ENCODE results near the gene HS3ST4. TPM values are rescaled to one million over a fixed set of nuclear protein-coding genes. Genes with fewer than 3 reads are reported as not detected.

Gene HS3ST4
- polyA plus RNA-seq, 1 donor (not counting 4 experiments of a cell fraction or from before 2014, with no cell fraction given), result not detected

GRCh38 chr16:25748092-25748654 lies 56.4 kb downstream of the HS3ST4 start:
- TF ChIP-seq CTCF (optimal IDR thresholded peaks at IDR 0.05 in 1 of 3, IDR thresholded peaks at IDR 0.05 in 1 of 3, conservative IDR thresholded peaks at IDR 0.05 in 1 of 3; ENCODE audit: extremely low read depth in 1 of 3, insufficient read depth in 2 of 3, low read length in 3 of 3) (no peak), EZH2 (IDR thresholded peaks at IDR 0.05; ENCODE audit: low read length) (no peak)
- Histone ChIP-seq H3K9ac (ENCODE audit: control insufficient read depth, extremely low read depth, insufficient read depth, low read length) (no peak overlapping the region), H3K79me2 (ENCODE audit: control insufficient read depth, insufficient read depth, low read length) (no peaks in the 10 kb centered on the region), H3K9me3 (ENCODE audit: control insufficient read depth, low read depth, low read length) (no peaks in the 10 kb centered on the region), H3K4me3 (ENCODE audit: control insufficient read depth in 2 of 3, extremely low read depth in 1 of 3, insufficient read depth in 2 of 3, low read depth in 1 of 3, low read length in 3 of 3) (no peak overlapping the region), H3K4me1 (ENCODE audit: control insufficient read depth, extremely low read depth, insufficient read depth, low read length) (no peaks in the 10 kb centered on the region), H3K4me2 (ENCODE audit: control insufficient read depth, extremely low read depth, insufficient read depth, low read depth, low read length) (no peak overlapping the region), H3K9me1 (ENCODE audit: control insufficient read depth, extremely low read depth, insufficient read depth, low read length) (no peaks in the 10 kb centered on the region), H3K36me3 (ENCODE audit: control insufficient read depth in 2 of 2, extremely low read depth in 1 of 2, insufficient read depth in 2 of 2, low read length in 2 of 2) (no peaks in the 10 kb centered on the region), H3K27ac (ENCODE audit: control insufficient read depth, insufficient read depth, low read length) (no peak overlapping the region), H4K20me1 (ENCODE audit: control insufficient read depth, extremely low read depth, insufficient read depth, low read length) (no peaks in the 10 kb centered on the region), H2AFZ (ENCODE audit: control insufficient read depth, low read length) (no peak overlapping the region), H3K27me3 (ENCODE audit: control insufficient read depth, extremely low read depth, insufficient read depth, low read length) (no peaks in the 10 kb centered on the region)
- dilution Hi-C loops (cut with MboI; ENCODE audit: extremely low pct_ligation_motif_present, low sequenced_read_pairs), result no loop called here
- FAIRE-seq (no peak), DNase-seq (ENCODE audit: low read depth, low spot score) (no peak)

DNA sequence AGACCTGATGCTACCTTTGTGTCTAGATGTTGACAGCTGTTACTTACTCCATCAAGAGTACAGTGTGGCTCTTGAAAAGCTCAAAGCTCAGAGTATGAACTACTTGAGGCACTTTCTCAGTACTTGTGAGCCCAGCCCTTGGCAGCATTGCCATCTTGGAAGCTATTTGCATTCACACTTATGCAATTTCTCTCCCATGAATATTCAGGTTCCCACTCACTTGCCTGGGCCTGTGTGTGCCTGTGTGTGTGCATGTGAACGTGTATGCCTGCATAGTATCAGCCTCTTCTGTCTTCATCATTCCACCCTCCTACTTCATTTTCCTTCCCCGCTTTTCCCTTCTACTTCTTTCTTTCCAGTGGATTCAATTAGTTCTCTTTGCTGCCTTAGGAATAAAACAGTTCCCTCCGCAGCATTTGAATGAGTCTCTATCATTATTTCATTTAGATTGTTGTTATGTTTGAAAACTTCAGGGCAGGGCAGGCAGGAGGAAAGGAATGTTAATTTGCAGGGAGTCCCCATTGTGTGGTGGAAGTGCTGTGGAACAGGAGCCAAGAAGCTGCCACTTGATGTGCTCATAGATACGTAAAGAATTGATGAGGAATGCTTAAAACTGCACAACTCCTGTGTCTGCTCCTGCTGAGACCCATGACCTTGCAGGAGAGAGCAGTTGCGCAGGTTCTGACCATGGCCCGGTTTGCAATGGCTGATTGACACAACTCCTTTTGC lies 58.9 kb downstream of the HS3ST4 start:
- no peak overlapping the region for H3K27ac ChIP-seq (ENCODE audit: control insufficient read depth, insufficient read depth, low read length)
- DNase-seq (ENCODE audit: low read depth, low spot score) (no peak), FAIRE-seq (no peak)
- no peaks in the 10 kb centered on the region for H3K27me3 ChIP-seq (ENCODE audit: control insufficient read depth, extremely low read depth, insufficient read depth, low read length)
- no peak overlapping the region for H3K4me3 ChIP-seq (ENCODE audit: control insufficient read depth in 2 of 3, extremely low read depth in 1 of 3, insufficient read depth in 2 of 3, low read depth in 1 of 3, low read length in 3 of 3)
- TF ChIP-seq CTCF (optimal IDR thresholded peaks at IDR 0.05 in 1 of 3, IDR thresholded peaks at IDR 0.05 in 1 of 3, conservative IDR thresholded peaks at IDR 0.05 in 1 of 3; ENCODE audit: extremely low read depth in 1 of 3, insufficient read depth in 2 of 3, low read length in 3 of 3) (no peak), EZH2 (IDR thresholded peaks at IDR 0.05; ENCODE audit: low read length) (no peak)
- no peaks in the 10 kb centered on the region for H3K9me1 ChIP-seq (ENCODE audit: control insufficient read depth, extremely low read depth, insufficient read depth, low read length)
- no peak overlapping the region for H2AFZ ChIP-seq (ENCODE audit: control insufficient read depth, low read length)
- no peaks in the 10 kb centered on the region for H3K9me3 ChIP-seq (ENCODE audit: control insufficient read depth, low read depth, low read length)
- H3K36me3 ChIP-seq (ENCODE audit: control insufficient read depth in 2 of 2, extremely low read depth in 1 of 2, insufficient read depth in 2 of 2, low read length in 2 of 2), result no peaks in the 10 kb centered on the region
- no peaks in the 10 kb centered on the region for H3K4me1 ChIP-seq (ENCODE audit: control insufficient read depth, extremely low read depth, insufficient read depth, low read length)
- no peaks in the 10 kb centered on the region for H4K20me1 ChIP-seq (ENCODE audit: control insufficient read depth, extremely low read depth, insufficient read depth, low read length)
- H3K9ac ChIP-seq (ENCODE audit: control insufficient read depth, extremely low read depth, insufficient read depth, low read length), result no peak overlapping the region
- no peak overlapping the region for H3K4me2 ChIP-seq (ENCODE audit: control insufficient read depth, extremely low read depth, insufficient read depth, low read depth, low read length)
- dilution Hi-C loops (cut with MboI; ENCODE audit: extremely low pct_ligation_motif_present, low sequenced_read_pairs), result no loop called here
- H3K79me2 ChIP-seq (ENCODE audit: control insufficient read depth, insufficient read depth, low read length), result no peaks in the 10 kb centered on the region
